ENCODE measurements around the gene ANKHD1. TPM values are rescaled to one million over a fixed set of nuclear protein-coding genes. Genes with fewer than 3 reads are reported as not detected.
A peak's percentile ranks its signal among the peaks of the same experiment; 100 is the strongest.

ANKHD1 gene
- total and polyA plus RNA-seq, 9 of the 15 experiments (the other 6 are each of a cell fraction or from before 2014, with no cell fraction given): 38.9 to 138 (median 78.7) TPM

DNA sequence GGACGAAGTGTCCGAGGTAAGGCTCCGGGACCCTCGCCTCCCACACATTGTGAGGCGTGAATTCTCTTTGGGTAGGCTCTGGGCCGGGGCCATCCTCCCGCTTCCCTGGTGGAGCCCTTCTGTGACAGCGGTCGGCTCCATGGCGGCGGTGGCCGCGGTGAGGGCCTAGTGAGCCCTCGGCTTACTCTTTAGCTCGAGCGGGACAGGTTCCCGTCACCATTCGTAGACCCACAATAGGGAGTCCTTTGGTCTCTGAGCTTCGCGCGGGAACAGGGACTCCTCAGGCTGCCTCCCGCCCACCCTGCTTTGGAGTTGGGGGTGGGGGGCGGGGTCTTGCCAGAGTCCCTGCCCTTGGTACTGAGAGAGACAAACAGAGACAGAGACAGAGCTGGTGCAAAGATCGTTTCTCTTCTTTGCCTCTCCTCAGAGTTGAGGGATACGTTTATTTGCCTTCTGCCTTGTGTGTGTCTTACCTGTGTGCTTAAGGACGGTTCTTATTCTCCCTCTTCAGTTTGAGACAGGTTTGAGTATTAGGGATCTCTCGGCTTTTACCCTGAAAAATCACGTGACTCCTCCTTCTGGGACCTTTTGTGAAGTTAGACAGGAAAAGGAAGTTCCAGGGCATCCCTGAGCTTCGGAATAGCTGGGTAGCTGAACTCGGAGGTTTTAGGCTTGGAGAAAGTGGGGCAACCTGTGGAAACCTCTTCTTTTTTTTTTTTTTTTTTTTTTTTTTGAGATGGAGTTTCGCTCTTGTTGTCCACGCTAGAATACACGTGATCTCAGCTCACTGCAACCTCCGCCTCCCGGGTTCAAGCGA lies 833 bp downstream of the ANKHD1 start (continued):
- TF ChIP-seq ARID1B (IDR thresholded peaks at IDR 0.05) (no peak), MCM2 (IDR thresholded peaks at IDR 0.05; ENCODE audit: low read depth) (no peak), CBX8 (IDR thresholded peaks at IDR 0.05; ENCODE audit: borderline replicate concordance, extremely low read depth, low read depth, low read length, poor library complexity, severe bottlenecking) (no peak), ZBTB7A (IDR thresholded peaks at IDR 0.05; ENCODE audit: borderline replicate concordance, control insufficient read depth, low read depth, low read length) (peak; percentile 88), E2F3 (CRISPR knock-in tag; IDR thresholded peaks at IDR 0.05) (peak; percentile 68; the same call in 1 of the 2 replicates), SLC30A9 (CRISPR knock-in tag; IDR thresholded peaks at IDR 0.05) (no peak), ZBTB43 (CRISPR knock-in tag; IDR thresholded peaks at IDR 0.05) (0 out of 2 replicates have a peak, but pooled peaks have one; percentile 43), DLX4 (CRISPR knock-in tag; IDR thresholded peaks at IDR 0.05) (no peak), ZNF444 (CRISPR knock-in tag; IDR thresholded peaks at IDR 0.05) (no peak), STAG1 (CRISPR knock-in tag; IDR thresholded peaks at IDR 0.05; ENCODE audit: borderline replicate concordance) (no peak), IRF9 (tag; IDR thresholded peaks at IDR 0.05) (no peak), HNRNPK (IDR thresholded peaks at IDR 0.05; ENCODE audit: low read depth, low read length, poor library complexity, severe bottlenecking) (no peak), ZNF57 (CRISPR knock-in tag; IDR thresholded peaks at IDR 0.05) (no peak), JUND (IDR thresholded peaks at IDR 0.05; ENCODE audit: borderline replicate concordance, low read depth, low read length) (no peak), JUND (tag; IDR thresholded peaks at IDR 0.05; ENCODE audit: borderline replicate concordance, low read depth, low read length) (no peak), CCAR2 (IDR thresholded peaks at IDR 0.05; ENCODE audit: low read depth, low read length) (no peak), CREM (IDR thresholded peaks at IDR 0.05; ENCODE audit: low read depth) (no peak)
- TF ChIP-seq, protein P1, sequence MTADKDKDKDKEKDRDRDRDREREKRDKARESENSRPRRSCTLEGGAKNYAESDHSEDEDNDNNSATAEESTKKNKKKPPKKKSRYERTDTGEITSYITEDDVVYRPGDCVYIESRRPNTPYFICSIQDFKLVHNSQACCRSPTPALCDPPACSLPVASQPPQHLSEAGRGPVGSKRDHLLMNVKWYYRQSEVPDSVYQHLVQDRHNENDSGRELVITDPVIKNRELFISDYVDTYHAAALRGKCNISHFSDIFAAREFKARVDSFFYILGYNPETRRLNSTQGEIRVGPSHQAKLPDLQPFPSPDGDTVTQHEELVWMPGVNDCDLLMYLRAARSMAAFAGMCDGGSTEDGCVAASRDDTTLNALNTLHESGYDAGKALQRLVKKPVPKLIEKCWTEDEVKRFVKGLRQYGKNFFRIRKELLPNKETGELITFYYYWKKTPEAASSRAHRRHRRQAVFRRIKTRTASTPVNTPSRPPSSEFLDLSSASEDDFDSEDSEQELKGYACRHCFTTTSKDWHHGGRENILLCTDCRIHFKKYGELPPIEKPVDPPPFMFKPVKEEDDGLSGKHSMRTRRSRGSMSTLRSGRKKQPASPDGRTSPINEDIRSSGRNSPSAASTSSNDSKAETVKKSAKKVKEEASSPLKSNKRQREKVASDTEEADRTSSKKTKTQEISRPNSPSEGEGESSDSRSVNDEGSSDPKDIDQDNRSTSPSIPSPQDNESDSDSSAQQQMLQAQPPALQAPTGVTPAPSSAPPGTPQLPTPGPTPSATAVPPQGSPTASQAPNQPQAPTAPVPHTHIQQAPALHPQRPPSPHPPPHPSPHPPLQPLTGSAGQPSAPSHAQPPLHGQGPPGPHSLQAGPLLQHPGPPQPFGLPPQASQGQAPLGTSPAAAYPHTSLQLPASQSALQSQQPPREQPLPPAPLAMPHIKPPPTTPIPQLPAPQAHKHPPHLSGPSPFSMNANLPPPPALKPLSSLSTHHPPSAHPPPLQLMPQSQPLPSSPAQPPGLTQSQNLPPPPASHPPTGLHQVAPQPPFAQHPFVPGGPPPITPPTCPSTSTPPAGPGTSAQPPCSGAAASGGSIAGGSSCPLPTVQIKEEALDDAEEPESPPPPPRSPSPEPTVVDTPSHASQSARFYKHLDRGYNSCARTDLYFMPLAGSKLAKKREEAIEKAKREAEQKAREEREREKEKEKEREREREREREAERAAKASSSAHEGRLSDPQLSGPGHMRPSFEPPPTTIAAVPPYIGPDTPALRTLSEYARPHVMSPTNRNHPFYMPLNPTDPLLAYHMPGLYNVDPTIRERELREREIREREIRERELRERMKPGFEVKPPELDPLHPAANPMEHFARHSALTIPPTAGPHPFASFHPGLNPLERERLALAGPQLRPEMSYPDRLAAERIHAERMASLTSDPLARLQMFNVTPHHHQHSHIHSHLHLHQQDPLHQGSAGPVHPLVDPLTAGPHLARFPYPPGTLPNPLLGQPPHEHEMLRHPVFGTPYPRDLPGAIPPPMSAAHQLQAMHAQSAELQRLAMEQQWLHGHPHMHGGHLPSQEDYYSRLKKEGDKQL (CRISPR knock-in tag; IDR thresholded peaks at IDR 0.05; ENCODE audit: borderline replicate concordance): no peak
